IgD-negative memory B cell (primary cell): Measurements from ENCODE around the gene USP10. TPM values are rescaled to one million over a fixed set of nuclear protein-coding genes. Genes with fewer than 3 reads are reported as not detected.

Experiments
- H3K27ac Mint-ChIP-seq, 3 donors: one replicate each; pipeline ENCODE4 v1.8.0; 2020 to 2022; ENCODE audit warnings: mild to moderate bottlenecking in 3 of 3, mixed read lengths in 3 of 3, moderate library complexity in 1 of 3
- H3K27me3 Mint-ChIP-seq: one replicate; pipeline ENCODE4 v1.8.0; 2021; ENCODE audit warnings: mixed read lengths
- H3K36me3 Mint-ChIP-seq: one replicate; pipeline ENCODE4 v1.8.0; 2020; ENCODE audit warnings: mild to moderate bottlenecking, mixed read lengths
- H3K4me1 Mint-ChIP-seq, 3 donors: one replicate each; pipeline ENCODE4 v1.8.0; 2020 to 2022; ENCODE audit warnings: mixed read lengths in 3 of 3, mild to moderate bottlenecking in 1 of 3
- H3K4me3 Mint-ChIP-seq, 4 donors: one replicate each; pipeline ENCODE4 v1.8.0; 2020 to 2022; ENCODE audit warnings: mild to moderate bottlenecking in 4 of 4, mixed read lengths in 4 of 4, moderate library complexity in 3 of 4
- H3K9me3 Mint-ChIP-seq, 3 donors: one replicate each; pipeline ENCODE4 v1.8.0; 2020 to 2021; ENCODE audit warnings: mixed read lengths in 3 of 3, mild to moderate bottlenecking in 1 of 3
- polyA plus RNA-seq: library from polyadenylated mRNA; unstranded; fragments of 300-500 nt; fragmentation: Illumina TruSeq; gene quantifications from one replicate; pipeline ENCODE4 v1.2.3, GENCODE V29; 2021

USP10 gene
- polyA plus RNA-seq, 1 donor from 2014 or later: 95.8 TPM

GRCh38 chr16:84663433-84664101 is 36.2 kb upstream of the USP10 start:
- Mint-ChIP-seq H3K9me3 (no peaks in the 10 kb centered on the region), H3K4me3 (peak overlapping the region; percentile 2 to 88 (median 71)), H3K4me1 (peaks cover 14 to 24% (median 18%) of the 10 kb centered on the region in 3 donors), H3K36me3 (peaks cover 9% of the 10 kb centered on the region), H3K27me3 (no peaks in the 10 kb centered on the region), H3K27ac (peak overlapping the region in 2 of 3 donors; percentile 5 to 65)

DNA sequence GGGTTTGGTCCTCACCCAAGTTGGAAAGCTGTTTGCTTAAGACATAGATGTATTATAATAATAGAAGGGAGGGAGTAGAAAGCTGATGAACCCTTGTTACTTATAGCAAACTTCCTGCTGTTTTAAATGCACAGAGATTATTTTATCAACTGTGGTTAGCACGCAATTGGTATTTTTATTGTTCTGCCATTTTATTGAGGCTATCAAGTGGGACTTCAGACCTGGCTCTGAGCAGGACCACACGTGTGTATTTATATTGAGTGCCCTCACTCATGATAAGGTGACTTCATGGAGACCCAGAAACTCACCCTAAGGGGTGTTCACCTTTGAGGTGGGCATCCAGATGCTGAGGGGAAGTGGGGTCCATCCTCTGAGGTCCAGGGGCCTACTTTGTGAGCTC is 34.4 kb upstream of the USP10 start:
- peaks cover 14 to 24% (median 18%) of the 10 kb centered on the region in 3 donors for H3K4me1 Mint-ChIP-seq
- no peaks in the 10 kb centered on the region for H3K27me3 Mint-ChIP-seq
- H3K27ac Mint-ChIP-seq: no peak overlapping the region
- H3K36me3 Mint-ChIP-seq: peaks cover 9% of the 10 kb centered on the region
- no peaks in the 10 kb centered on the region for H3K9me3 Mint-ChIP-seq
- peak overlapping the region in 1 of 4 donors; percentile 12 for H3K4me3 Mint-ChIP-seq

DNA sequence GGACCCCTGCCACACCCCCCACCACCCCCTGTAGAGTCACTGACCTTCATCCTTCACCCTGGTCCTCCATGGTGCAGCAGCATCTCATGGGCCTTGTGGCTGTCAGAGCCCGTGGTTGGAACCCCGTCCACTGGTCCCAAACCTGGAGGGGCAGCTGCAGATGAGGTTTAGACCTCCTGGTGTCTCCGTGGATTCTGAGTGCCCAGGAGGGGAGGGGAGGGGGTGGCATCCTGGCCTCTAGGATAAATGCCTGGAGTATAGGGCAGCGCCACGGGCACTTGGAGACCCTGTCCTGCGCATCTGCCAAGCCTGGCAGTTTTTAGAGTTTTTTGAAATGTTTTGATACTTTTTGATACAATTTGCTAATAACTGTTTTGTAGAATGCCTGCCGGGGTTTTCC is 34.0 kb upstream of the USP10 start:
- no peak overlapping the region for H3K27ac Mint-ChIP-seq
- H3K9me3 Mint-ChIP-seq: no peaks in the 10 kb centered on the region
- H3K4me3 Mint-ChIP-seq: no peak overlapping the region
- peaks cover 14 to 24% (median 18%) of the 10 kb centered on the region in 3 donors for H3K4me1 Mint-ChIP-seq
- H3K27me3 Mint-ChIP-seq: no peaks in the 10 kb centered on the region
- H3K36me3 Mint-ChIP-seq: peaks cover 9% of the 10 kb centered on the region

GRCh38 chr16:84667600-84668309 is 32.0 kb upstream of the USP10 start:
- Mint-ChIP-seq H3K4me1 (peaks cover 16 to 28% (median 21%) of the 10 kb centered on the region in 3 donors), H3K27me3 (no peaks in the 10 kb centered on the region), H3K4me3 (no peak overlapping the region), H3K9me3 (no peaks in the 10 kb centered on the region), H3K27ac (no peak overlapping the region), H3K36me3 (peaks cover 4% of the 10 kb centered on the region)

GRCh38 chr16:84670063-84670462 is 29.7 kb upstream of the USP10 start:
- H3K9me3 Mint-ChIP-seq: no peaks in the 10 kb centered on the region
- no peak overlapping the region for H3K4me3 Mint-ChIP-seq
- H3K4me1 Mint-ChIP-seq: peaks cover 3 to 11% (median 11%) of the 10 kb centered on the region in 3 donors
- no peaks in the 10 kb centered on the region for H3K27me3 Mint-ChIP-seq
- no peaks in the 10 kb centered on the region for H3K36me3 Mint-ChIP-seq
- H3K27ac Mint-ChIP-seq: no peak overlapping the region

GRCh38 chr16:84672276-84673202 is 27.3 kb upstream of the USP10 start:
- Mint-ChIP-seq H3K4me1 (peaks cover 3 to 11% (median 11%) of the 10 kb centered on the region in 3 donors), H3K4me3 (no peak overlapping the region), H3K9me3 (no peaks in the 10 kb centered on the region), H3K36me3 (no peaks in the 10 kb centered on the region), H3K27ac (peak overlapping the region in 2 of 3 donors; percentile 16 to 32), H3K27me3 (no peaks in the 10 kb centered on the region)

DNA sequence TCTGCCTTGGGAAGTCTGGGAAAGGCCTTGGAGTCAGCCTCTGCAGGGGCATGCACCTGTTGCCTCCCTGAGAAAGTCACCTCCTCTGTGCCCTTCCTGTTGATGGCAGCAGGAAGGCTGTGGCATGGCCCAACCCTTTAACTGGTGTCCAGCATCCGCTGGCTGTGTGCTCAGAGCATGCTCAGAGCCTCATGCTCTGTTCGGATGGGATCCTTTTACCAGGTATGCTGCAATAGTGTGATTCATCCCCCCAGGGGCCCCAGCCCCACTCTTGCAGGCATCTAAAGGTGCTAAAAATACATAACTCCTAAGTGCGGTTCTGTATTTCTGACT is 26.6 kb upstream of the USP10 start:
- Mint-ChIP-seq H3K36me3 (no peaks in the 10 kb centered on the region), H3K4me3 (no peak overlapping the region), H3K9me3 (no peaks in the 10 kb centered on the region), H3K4me1 (peaks cover 3 to 11% (median 11%) of the 10 kb centered on the region in 3 donors), H3K27ac (no peak overlapping the region), H3K27me3 (no peaks in the 10 kb centered on the region)

GRCh38 chr16:84673561-84673960 is 26.2 kb upstream of the USP10 start:
- Mint-ChIP-seq H3K27me3 (no peaks in the 10 kb centered on the region), H3K9me3 (no peaks in the 10 kb centered on the region), H3K4me3 (no peak overlapping the region), H3K27ac (no peak overlapping the region), H3K4me1 (peaks cover 3 to 11% (median 11%) of the 10 kb centered on the region in 3 donors), H3K36me3 (no peaks in the 10 kb centered on the region)

GRCh38 chr16:84675423-84675822 is 24.4 kb upstream of the USP10 start:
- Mint-ChIP-seq H3K9me3 (no peaks in the 10 kb centered on the region), H3K27ac (no peak overlapping the region), H3K4me3 (no peak overlapping the region), H3K4me1 (peaks cover 3 to 11% (median 11%) of the 10 kb centered on the region in 3 donors), H3K27me3 (no peaks in the 10 kb centered on the region), H3K36me3 (no peaks in the 10 kb centered on the region)

DNA sequence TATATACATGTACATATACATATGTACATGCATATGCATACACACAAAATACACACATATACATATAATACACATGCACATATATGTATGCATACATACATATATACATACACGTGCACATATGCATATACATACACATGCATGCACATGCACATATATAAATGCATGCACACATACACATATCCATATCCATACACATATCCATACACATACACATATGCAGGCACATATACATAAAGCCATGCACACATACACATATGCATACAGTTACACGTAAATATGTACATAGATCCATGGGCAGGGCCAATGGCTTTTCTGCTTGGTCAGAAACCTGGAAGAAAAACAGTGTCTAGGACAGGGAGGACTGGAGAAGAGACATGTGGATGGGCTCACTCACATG is 23.9 kb upstream of the USP10 start:
- Mint-ChIP-seq H3K4me3 (no peak overlapping the region), H3K9me3 (no peaks in the 10 kb centered on the region), H3K27ac (no peak overlapping the region), H3K36me3 (no peaks in the 10 kb centered on the region), H3K4me1 (peaks cover 3 to 11% (median 11%) of the 10 kb centered on the region in 3 donors), H3K27me3 (no peaks in the 10 kb centered on the region)

GRCh38 chr16:84677017-84677803 is 22.6 kb upstream of the USP10 start:
- Mint-ChIP-seq H3K27ac (no peak overlapping the region), H3K27me3 (peaks cover 2% of the 10 kb centered on the region), H3K9me3 (no peaks in the 10 kb centered on the region), H3K36me3 (no peaks in the 10 kb centered on the region), H3K4me1 (peaks cover 2 to 6% (median 6%) of the 10 kb centered on the region in 3 donors), H3K4me3 (peak overlapping the region in 1 of 4 donors; percentile 17)

- peaks cover 0 to 5% (median 3%) of the 10 kb centered on the region in 3 donors for H3K4me1 Mint-ChIP-seq
- H3K4me3 Mint-ChIP-seq: no peak overlapping the region
- H3K27me3 Mint-ChIP-seq: peaks cover 2% of the 10 kb centered on the region
- no peaks in the 10 kb centered on the region for H3K9me3 Mint-ChIP-seq
- H3K27ac Mint-ChIP-seq: no peak overlapping the region
- H3K36me3 Mint-ChIP-seq: no peaks in the 10 kb centered on the region
These were observed 22.0 kb upstream of the USP10 start for GRCh38 chr16:84677849-84678248.

DNA sequence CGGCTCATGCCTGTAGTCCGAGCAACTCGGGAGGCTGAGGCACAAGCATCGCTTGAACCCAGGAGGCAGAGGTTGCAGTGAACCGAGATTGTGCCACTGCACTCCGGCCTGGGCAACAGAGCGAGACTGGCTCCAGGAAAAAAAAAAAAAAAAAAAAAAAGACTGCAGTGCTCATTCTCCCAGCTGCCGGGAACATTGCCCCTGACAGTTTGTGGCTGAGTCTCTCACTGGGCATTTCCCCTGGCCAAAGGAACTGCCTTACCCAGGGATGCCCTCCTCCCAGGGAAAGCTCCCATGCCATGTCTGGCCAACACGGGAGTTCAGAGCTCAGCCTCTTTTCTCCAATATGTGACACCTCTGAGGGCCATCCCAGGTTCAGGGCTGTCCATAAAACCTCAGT is 21.3 kb upstream of the USP10 start:
- H3K27ac Mint-ChIP-seq: peak overlapping the region in 1 of 3 donors; percentile 69
- peaks cover 0 to 2% (median 0%) of the 10 kb centered on the region in 3 donors for H3K4me1 Mint-ChIP-seq
- peaks cover 3% of the 10 kb centered on the region for H3K27me3 Mint-ChIP-seq
- H3K9me3 Mint-ChIP-seq: no peaks in the 10 kb centered on the region
- H3K4me3 Mint-ChIP-seq: no peak overlapping the region
- no peaks in the 10 kb centered on the region for H3K36me3 Mint-ChIP-seq

DNA sequence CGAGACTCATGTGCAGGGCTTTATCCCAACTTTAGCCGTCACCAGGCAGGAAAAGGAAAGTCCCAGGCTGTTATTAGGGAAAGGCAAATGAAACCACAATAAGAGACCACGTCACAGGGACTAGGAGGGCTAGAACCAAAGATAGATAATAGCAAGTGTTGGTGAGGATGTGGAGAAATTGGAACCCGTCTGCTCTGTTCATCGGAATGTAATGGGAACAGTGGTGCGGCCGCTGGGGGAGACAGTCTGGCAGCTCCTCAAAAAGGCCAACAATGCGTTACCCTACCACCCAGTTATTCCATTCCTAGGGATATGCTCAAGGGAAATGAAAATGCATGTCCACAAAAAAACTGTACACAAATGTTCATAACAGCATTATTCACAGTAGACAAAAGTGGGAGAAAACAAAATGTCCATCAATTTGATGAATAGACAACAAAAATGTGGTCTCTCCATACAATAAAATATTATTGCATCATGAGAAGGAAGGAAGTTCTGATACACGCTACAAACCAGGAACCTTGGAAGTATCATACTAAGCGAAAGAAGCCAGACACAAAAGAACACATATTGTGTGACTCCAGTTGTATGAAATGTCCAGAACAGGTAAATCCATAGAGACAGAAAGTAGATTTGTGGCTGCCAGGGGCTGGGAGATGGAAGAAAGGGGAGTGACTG is 19.5 kb upstream of the USP10 start:
- Mint-ChIP-seq H3K9me3 (no peaks in the 10 kb centered on the region), H3K4me3 (no peak overlapping the region), H3K27ac (no peak overlapping the region), H3K36me3 (no peaks in the 10 kb centered on the region), H3K27me3 (peaks cover 4% of the 10 kb centered on the region), H3K4me1 (peaks cover 0 to 4% (median 0%) of the 10 kb centered on the region in 3 donors)
